BE2C (cell line): ENCODE results near the gene RALGDS.
"Not testable (repeated sequence)": the region's sequence is repeated elsewhere in the genome, so short reads cannot be mapped to it uniquely, and the experiment has no call there.

Experiments used
- DNase-seq: peaks from one replicate; pipeline ENCODE4 v3.0.0-alpha.2; 2020
- H3K27me3 ChIP-seq: fragments of 250-450 bp; sonication (Bioruptor Pico); 2 replicates; pipeline ENCODE4 v1.5.1; 2020; ENCODE audit warnings: mild to moderate bottlenecking
- H3K36me3 ChIP-seq: fragments of 250-450 bp; sonication (Bioruptor Pico); 2 replicates; pipeline ENCODE4 v1.5.1; 2020; ENCODE audit warnings: mild to moderate bottlenecking
- H3K4me1 ChIP-seq: fragments of 250-450 bp; sonication (Bioruptor Pico); 2 replicates; pipeline ENCODE4 v1.5.1; 2020
- H3K4me3 ChIP-seq: 2 replicates; pipeline ENCODE4 v1.5.1; 2011; ENCODE audit warnings: low read depth, low read length
- H3K9me3 ChIP-seq: fragments of 250-450 bp; sonication (Bioruptor Pico); 2 replicates; pipeline ENCODE4 v1.5.1; 2020
- TF ChIP-seq, protein P1 (sequence below): IDR thresholded peaks from 2 replicates; pipeline ENCODE4 v1.5.1; 2012; ENCODE audit warnings: mild to moderate bottlenecking, low read depth, low read length

The RALGDS gene

DNA sequence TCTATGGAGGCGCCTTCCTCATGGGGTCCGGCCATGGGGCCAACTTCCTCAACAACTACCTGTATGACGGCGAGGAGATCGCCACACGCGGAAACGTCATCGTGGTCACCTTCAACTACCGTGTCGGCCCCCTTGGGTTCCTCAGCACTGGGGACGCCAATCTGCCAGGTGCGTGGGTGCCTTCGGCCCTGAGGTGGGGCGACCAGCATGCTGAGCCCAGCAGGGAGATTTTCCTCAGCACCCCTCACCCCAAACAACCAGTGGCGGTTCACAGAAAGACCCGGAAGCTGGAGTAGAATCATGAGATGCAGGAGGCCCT lies 56.0 kb downstream of the RALGDS start:
- no peak for DNase-seq
- Histone ChIP-seq H3K4me3 (no peak overlapping the region), H3K27me3 (no peaks in the 10 kb centered on the region), H3K4me1 (peaks cover 6% of the 10 kb centered on the region), H3K9me3 (no peaks in the 10 kb centered on the region), H3K36me3 (no peaks in the 10 kb centered on the region)
- TF ChIP-seq, protein P1, sequence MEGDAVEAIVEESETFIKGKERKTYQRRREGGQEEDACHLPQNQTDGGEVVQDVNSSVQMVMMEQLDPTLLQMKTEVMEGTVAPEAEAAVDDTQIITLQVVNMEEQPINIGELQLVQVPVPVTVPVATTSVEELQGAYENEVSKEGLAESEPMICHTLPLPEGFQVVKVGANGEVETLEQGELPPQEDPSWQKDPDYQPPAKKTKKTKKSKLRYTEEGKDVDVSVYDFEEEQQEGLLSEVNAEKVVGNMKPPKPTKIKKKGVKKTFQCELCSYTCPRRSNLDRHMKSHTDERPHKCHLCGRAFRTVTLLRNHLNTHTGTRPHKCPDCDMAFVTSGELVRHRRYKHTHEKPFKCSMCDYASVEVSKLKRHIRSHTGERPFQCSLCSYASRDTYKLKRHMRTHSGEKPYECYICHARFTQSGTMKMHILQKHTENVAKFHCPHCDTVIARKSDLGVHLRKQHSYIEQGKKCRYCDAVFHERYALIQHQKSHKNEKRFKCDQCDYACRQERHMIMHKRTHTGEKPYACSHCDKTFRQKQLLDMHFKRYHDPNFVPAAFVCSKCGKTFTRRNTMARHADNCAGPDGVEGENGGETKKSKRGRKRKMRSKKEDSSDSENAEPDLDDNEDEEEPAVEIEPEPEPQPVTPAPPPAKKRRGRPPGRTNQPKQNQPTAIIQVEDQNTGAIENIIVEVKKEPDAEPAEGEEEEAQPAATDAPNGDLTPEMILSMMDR: no peak

DNA sequence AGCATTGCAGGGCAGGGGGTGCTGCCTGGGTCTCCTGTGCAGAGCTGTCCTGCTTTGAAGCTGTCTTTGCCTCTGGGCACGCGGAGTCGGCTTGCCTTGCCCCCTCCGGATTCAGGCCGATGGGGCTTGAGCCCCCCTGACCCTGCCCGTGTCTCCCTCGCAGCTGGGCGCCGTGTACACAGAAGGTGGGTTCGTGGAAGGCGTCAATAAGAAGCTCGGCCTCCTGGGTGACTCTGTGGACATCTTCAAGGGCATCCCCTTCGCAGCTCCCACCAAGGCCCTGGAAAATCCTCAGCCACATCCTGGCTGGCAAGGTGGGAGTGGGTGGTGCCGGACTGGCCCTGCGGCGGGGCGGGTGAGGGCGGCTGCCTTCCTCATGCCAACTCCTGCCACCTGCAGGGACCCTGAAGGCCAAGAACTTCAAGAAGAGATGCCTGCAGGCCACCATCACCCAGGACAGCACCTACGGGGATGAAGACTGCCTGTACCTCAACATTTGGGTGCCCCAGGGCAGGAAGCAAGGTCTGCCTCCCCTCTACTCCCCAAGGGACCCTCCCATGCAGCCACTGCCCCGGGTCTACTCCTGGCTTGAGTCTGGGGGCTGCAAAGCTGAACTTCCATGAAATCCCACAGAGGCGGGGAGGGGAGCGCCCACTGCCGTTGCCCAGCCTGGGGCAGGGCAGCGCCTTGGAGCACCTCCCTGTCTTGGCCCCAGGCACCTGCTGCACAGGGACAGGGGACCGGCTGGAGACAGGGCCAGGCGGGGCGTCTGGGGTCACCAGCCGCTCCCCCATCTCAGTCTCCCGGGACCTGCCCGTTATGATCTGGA lies 56.6 kb downstream of the RALGDS start:
- no peak overlapping the region for H3K4me3 ChIP-seq
- peaks cover 10% of the 10 kb centered on the region for H3K4me1 ChIP-seq
- TF ChIP-seq, protein P1: no peak
- H3K27me3 ChIP-seq: no peaks in the 10 kb centered on the region
- no peaks in the 10 kb centered on the region for H3K36me3 ChIP-seq
- no peaks in the 10 kb centered on the region for H3K9me3 ChIP-seq
- no peak for DNase-seq

DNA sequence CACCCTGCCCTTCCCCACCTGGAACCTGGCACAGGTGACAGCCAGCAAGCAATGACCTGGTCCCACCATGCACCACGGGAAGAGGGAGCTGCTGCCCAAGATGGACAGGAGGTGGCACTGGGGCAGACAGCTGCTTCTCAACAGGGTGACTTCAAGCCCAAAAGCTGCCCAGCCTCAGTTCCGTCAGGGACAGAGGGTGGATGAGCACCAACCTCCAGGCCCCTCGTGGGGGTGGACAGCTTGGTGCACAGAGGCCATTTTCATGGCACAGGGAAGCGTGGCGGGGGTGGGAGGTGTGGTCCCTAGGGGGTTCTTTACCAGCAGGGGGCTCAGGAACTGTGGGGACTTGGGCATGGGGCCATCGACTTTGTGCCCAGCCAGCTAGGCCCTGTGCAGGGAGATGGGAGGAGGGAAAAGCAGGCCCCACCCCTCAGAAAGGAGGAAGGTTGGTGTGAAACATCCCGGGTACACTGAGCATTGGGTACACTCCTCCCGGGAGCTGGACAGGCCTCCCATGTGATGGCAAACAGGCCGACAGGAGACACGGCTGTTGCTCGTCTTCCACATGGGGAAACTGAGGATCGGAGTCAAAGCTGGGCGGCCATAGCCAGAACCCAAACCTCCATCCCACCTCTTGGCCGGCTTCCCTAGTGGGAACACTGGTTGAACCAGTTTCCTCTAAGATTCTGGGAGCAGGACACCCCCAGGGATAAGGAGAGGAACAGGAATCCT lies 57.4 kb downstream of the RALGDS start:
- no peak for DNase-seq
- no peak overlapping the region for H3K4me3 ChIP-seq
- no peaks in the 10 kb centered on the region for H3K36me3 ChIP-seq
- H3K9me3 ChIP-seq: no peaks in the 10 kb centered on the region
- peaks cover 10% of the 10 kb centered on the region for H3K4me1 ChIP-seq
- no peaks in the 10 kb centered on the region for H3K27me3 ChIP-seq
- TF ChIP-seq, protein P1: no peak

DNA sequence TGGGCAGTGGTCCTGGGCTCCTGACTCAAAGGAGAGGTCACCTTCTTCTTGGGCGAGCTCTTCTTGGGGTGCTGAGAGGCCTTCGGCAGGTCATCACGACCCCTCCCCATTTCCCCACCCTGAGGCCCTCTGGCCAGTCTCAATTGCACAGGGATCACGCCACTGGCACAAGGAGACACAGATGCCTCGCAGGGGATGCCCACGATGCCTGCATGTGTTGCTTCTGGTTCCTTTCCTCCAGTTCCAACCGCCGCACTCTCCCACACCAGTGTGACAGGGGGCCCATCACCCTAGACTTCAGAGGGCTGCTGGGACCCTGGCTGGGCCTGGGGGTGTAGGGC lies 57.9 kb downstream of the RALGDS start:
- H3K27me3 ChIP-seq: no peaks in the 10 kb centered on the region
- peaks cover 10% of the 10 kb centered on the region for H3K4me1 ChIP-seq
- no peaks in the 10 kb centered on the region for H3K9me3 ChIP-seq
- H3K36me3 ChIP-seq: peaks cover 2% of the 10 kb centered on the region; the same call in 1 of the 2 replicates
- no peak overlapping the region for H3K4me3 ChIP-seq
- no peak for DNase-seq
- TF ChIP-seq, protein P1: no peak

DNA sequence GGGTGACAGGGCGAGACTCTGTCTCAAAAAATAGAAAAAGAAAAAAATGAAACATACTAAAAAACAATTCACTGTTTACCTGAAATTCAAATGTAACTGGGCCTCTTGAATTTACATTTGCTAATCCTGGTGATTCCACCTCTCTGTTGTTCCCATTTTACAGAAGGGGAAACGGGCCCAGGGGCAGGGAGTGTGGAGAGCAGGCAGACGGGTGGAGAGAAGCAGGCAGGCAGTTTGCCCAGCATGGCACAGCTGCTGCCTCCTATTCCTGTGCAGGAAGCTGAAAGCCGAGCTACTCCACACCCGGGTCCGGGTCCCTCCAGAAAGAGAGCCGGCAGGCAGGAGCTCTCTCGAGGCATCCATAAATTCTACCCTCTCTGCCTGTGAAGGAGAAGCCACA lies 58.5 kb downstream of the RALGDS start:
- H3K36me3 ChIP-seq, H3K4me3 ChIP-seq, H3K27me3 ChIP-seq, H3K9me3 ChIP-seq, DNase-seq: not testable (repeated sequence)
- peaks cover 10% of the 10 kb centered on the region for H3K4me1 ChIP-seq

DNA sequence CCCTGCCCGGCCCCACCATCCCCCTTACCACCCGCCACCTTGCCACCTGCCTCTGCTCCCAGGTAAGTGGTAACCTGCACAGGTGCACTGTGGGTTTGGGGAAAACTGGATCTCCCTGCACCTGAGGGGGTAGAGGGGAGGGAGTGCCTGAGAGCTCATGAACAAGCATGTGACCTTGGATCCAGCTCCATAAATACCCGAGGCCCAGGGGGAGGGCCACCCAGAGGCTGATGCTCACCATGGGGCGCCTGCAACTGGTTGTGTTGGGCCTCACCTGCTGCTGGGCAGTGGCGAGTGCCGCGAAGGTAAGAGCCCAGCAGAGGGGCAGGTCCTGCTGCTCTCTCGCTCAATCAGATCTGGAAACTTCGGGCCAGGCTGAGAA lies 59.3 kb downstream of the RALGDS start, which contains the start of gene CEL:
Gene CEL, plus strand, starts transcription at position 218 of the 382 bp plus-strand sequence. Its CDS starts 22 bp downstream, at position 240.
- not testable (repeated sequence) for H3K4me3 ChIP-seq, H3K9me3 ChIP-seq, H3K27me3 ChIP-seq, DNase-seq
- Histone ChIP-seq H3K4me1 (peaks cover 10% of the 10 kb centered on the region), H3K36me3 (peaks cover 12% of the 10 kb centered on the region)

DNA sequence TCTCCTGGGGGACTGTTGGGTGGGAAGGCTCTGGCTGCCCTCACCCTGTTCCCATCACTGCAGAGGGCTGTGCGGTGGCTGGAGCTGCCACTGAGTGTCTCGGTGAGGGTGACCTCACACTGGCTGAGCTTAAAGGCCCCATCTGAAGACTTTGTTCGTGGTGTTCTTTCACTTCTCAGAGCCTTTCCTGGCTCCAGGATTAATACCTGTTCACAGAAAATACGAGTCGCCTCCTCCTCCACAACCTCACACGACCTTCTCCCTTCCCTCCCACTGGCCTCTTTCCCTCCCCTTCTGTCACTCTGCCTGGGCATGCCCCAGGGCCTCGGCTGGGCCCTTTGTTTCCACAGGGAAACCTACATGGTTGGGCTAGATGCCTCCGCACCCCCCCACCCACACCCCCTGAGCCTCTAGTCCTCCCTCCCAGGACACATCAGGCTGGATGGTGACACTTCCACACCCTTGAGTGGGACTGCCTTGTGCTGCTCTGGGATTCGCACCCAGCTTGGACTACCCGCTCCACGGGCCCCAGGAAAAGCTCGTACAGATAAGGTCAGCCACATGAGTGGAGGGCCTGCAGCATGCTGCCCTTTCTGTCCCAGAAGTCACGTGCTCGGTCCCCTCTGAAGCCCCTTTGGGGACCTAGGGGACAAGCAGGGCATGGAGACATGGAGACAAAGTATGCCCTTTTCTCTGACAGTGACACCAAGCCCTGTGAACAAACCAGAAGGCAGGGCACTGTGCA lies 59.8 kb downstream of the RALGDS start:
- H3K4me3 ChIP-seq, DNase-seq, H3K9me3 ChIP-seq, H3K27me3 ChIP-seq: not testable (repeated sequence)
- Histone ChIP-seq H3K36me3 (peaks cover 16% of the 10 kb centered on the region), H3K4me1 (peaks cover 10% of the 10 kb centered on the region)
